AG04450 (cell line): ENCODE results near the gene HIPK2. TPM values are rescaled to one million over a fixed set of nuclear protein-coding genes. Genes with fewer than 3 reads are reported as not detected.

Source experiments
- CTCF ChIA-PET: fragments of 300-600, 350-600 bp; formaldehyde crosslinking; extraction: SDS; loops from one replicate; lab custom pipeline; 2022; ENCODE audit warnings: antibody characterized with exemption, inconsistent platforms; lab: Charles Lee
- POLR2A ChIA-PET: fragments of 350-600 bp; formaldehyde crosslinking; extraction: SDS; loops from one replicate; lab custom pipeline; 2021; ENCODE audit warnings: antibody characterized with exemption, inconsistent platforms; lab: Yijun Ruan, JAX
- DNase-seq: peaks from one replicate; pipeline ENCODE4 v3.0.0-alpha.2; 2011; ENCODE audit warnings: low read depth, low spot score
- H3K27ac ChIP-seq: one replicate; pipeline ENCODE4 v1.5.1; 2012; ENCODE audit warnings: low read depth, low read length, control low read depth
- H3K27me3 ChIP-seq: one replicate; pipeline ENCODE4 v1.6.0; 2012; ENCODE audit warnings: low read length; ENCODE audit not compliant: control insufficient read depth, insufficient read depth
- H3K4me3 ChIP-seq: 2 replicates; pipeline ENCODE4 v1.5.1; 2011; ENCODE audit warnings: mild to moderate bottlenecking, low read depth, low read length, control low read depth
- H3K9me3 ChIP-seq: 2 replicates; pipeline ENCODE4 v1.5.1; 2012; ENCODE audit warnings: low read length; ENCODE audit not compliant: control insufficient read depth, insufficient read depth
- CTCF ChIP-seq: IDR thresholded peaks from 2 replicates; pipeline ENCODE4 v1.5.1; 2011; ENCODE audit warnings: low read depth, low read length, control low read depth, inconsistent platforms
- polyA plus RNA-seq: library from polyadenylated mRNA; depleted of rRNA; stranded (reverse); fragments of >200 nt; gene quantifications from 2 replicates; pipeline ENCODE4 v1.2.3, GENCODE V29; 2011

The HIPK2 gene
- polyA plus RNA-seq, 1 experiment, result 61.4 TPM

GRCh38 chr7:139737221-139738100 lies 40.3 kb downstream of the HIPK2 start:
- ChIA-PET POLR2A (interaction anchor here (0.9 to 1.2 kb wide), 4 partner anchors 10 to 179 kb away, joined by 3 to 4 read pairs (median 3); no protein-coding TSS in a partner anchor), CTCF (interaction anchor here (1.1 to 1.4 kb wide), 5 partner anchors 10 to 92 kb away, joined by 3 read pairs; no protein-coding TSS in a partner anchor)
- Histone ChIP-seq H3K27ac (no peak overlapping the region), H3K4me3 (no peak overlapping the region), H3K27me3 (no peaks in the 10 kb centered on the region), H3K9me3 (no peaks in the 10 kb centered on the region)
- no peak for DNase-seq
- no peak for TF ChIP-seq CTCF

- no peak for TF ChIP-seq CTCF
- H3K27ac ChIP-seq, result no peak overlapping the region
- no peak overlapping the region for H3K4me3 ChIP-seq
- ChIA-PET POLR2A (interaction anchor here (1.1 to 1.2 kb wide), 2 partner anchors 11 to 181 kb away, joined by 3 read pairs; no protein-coding TSS in a partner anchor), CTCF (no interaction called here)
- H3K9me3 ChIP-seq, result no peaks in the 10 kb centered on the region
- H3K27me3 ChIP-seq, result no peaks in the 10 kb centered on the region
- no peak for DNase-seq
These were observed 41.7 kb downstream of the HIPK2 start for GRCh38 chr7:139735912-139736595.

- no peak overlapping the region for H3K4me3 ChIP-seq
- DNase-seq, result no peak
- H3K27me3 ChIP-seq, result no peaks in the 10 kb centered on the region
- no peak overlapping the region for H3K27ac ChIP-seq
- ChIA-PET POLR2A (no interaction called here), CTCF (no interaction called here)
- H3K9me3 ChIP-seq, result no peaks in the 10 kb centered on the region
- TF ChIP-seq CTCF, result no peak
These were observed 42.3 kb downstream of the HIPK2 start for GRCh38 chr7:139735466-139735865.

GRCh38 chr7:139734395-139734794 lies 43.4 kb downstream of the HIPK2 start:
- peak; percentile 46 for DNase-seq
- ChIA-PET POLR2A (no interaction called here), CTCF (no interaction called here)
- peak overlapping the region; percentile 41 for H3K27ac ChIP-seq
- TF ChIP-seq CTCF, result no peak
- H3K27me3 ChIP-seq, result no peaks in the 10 kb centered on the region
- H3K4me3 ChIP-seq, result no peak overlapping the region
- no peaks in the 10 kb centered on the region; the same call in 1 of the 2 replicates for H3K9me3 ChIP-seq
